ENCODE results near the gene SERPINF2.
A peak's percentile ranks its signal among the peaks of the same experiment; 100 is the strongest.
"Not testable (repeated sequence)": the region's sequence is repeated elsewhere in the genome, so short reads cannot be mapped to it uniquely, and the experiment has no call there.

Gene SERPINF2

GRCh38 chr17:1742371-1743087 lies at the start of gene SERPINF2:
TSS of gene SERPINF2 (plus strand) at chr17:1742871. CDS start at chr17:1744996, 2,125 bp downstream.
- H3K4me3 ChIP-seq (ENCODE audit: low read length) = no peak within 1 kb of the TSS
- no peaks in the 10 kb centered on the region for H3K27me3 ChIP-seq (ENCODE audit: control insufficient read depth, insufficient read depth, low read length)
- no peaks in the 10 kb centered on the region for H3K9me3 ChIP-seq (ENCODE audit: control insufficient read depth, low read depth, low read length)
- H3K9ac ChIP-seq (ENCODE audit: low read length) = no peak within 1 kb of the TSS
- H3K4me1 ChIP-seq (ENCODE audit: control insufficient read depth, low read depth, low read length) = no peaks in the 10 kb centered on the region
- no peaks in the 10 kb centered on the region for H3K36me3 ChIP-seq (ENCODE audit: control insufficient read depth, low read depth, low read length)
- no peak within 1 kb of the TSS for H3K27ac ChIP-seq (ENCODE audit: low read length)

- Histone ChIP-seq H3K9ac (ENCODE audit: low read length) (no peak overlapping the region), H3K9me3 (ENCODE audit: control insufficient read depth, low read depth, low read length) (no peaks in the 10 kb centered on the region), H3K27ac (ENCODE audit: low read length) (no peak overlapping the region), H3K36me3 (ENCODE audit: control insufficient read depth, low read depth, low read length) (no peaks in the 10 kb centered on the region), H3K4me3 (ENCODE audit: low read length) (no peak overlapping the region), H3K27me3 (ENCODE audit: control insufficient read depth, insufficient read depth, low read length) (no peaks in the 10 kb centered on the region), H3K4me1 (ENCODE audit: control insufficient read depth, low read depth, low read length) (no peaks in the 10 kb centered on the region)
Observed at GRCh38 chr17:1693339-1693738, 49.3 kb upstream of the SERPINF2 start.

GRCh38 chr17:1695365-1695764 lies 47.3 kb upstream of the SERPINF2 start:
- H3K4me3 ChIP-seq (ENCODE audit: low read length) = no peak overlapping the region
- H3K4me1 ChIP-seq (ENCODE audit: control insufficient read depth, low read depth, low read length) = no peaks in the 10 kb centered on the region
- no peaks in the 10 kb centered on the region for H3K36me3 ChIP-seq (ENCODE audit: control insufficient read depth, low read depth, low read length)
- H3K9ac ChIP-seq (ENCODE audit: low read length) = no peak overlapping the region
- H3K9me3 ChIP-seq (ENCODE audit: control insufficient read depth, low read depth, low read length) = no peaks in the 10 kb centered on the region
- H3K27me3 ChIP-seq (ENCODE audit: control insufficient read depth, insufficient read depth, low read length) = no peaks in the 10 kb centered on the region
- H3K27ac ChIP-seq (ENCODE audit: low read length) = no peak overlapping the region

GRCh38 chr17:1697681-1698080 lies 45.0 kb upstream of the SERPINF2 start:
- H3K4me3 ChIP-seq (ENCODE audit: low read length) = no peak overlapping the region
- no peaks in the 10 kb centered on the region for H3K36me3 ChIP-seq (ENCODE audit: control insufficient read depth, low read depth, low read length)
- no peaks in the 10 kb centered on the region for H3K9me3 ChIP-seq (ENCODE audit: control insufficient read depth, low read depth, low read length)
- H3K4me1 ChIP-seq (ENCODE audit: control insufficient read depth, low read depth, low read length) = no peaks in the 10 kb centered on the region
- H3K9ac ChIP-seq (ENCODE audit: low read length) = no peak overlapping the region
- H3K27me3 ChIP-seq (ENCODE audit: control insufficient read depth, insufficient read depth, low read length) = no peaks in the 10 kb centered on the region
- H3K27ac ChIP-seq (ENCODE audit: low read length) = no peak overlapping the region

- H3K4me1 ChIP-seq (ENCODE audit: control insufficient read depth, low read depth, low read length); H3K27ac ChIP-seq (ENCODE audit: low read length); H3K36me3 ChIP-seq (ENCODE audit: control insufficient read depth, low read depth, low read length); H3K4me3 ChIP-seq (ENCODE audit: low read length); H3K9ac ChIP-seq (ENCODE audit: low read length); H3K9me3 ChIP-seq (ENCODE audit: control insufficient read depth, low read depth, low read length); H3K27me3 ChIP-seq (ENCODE audit: control insufficient read depth, insufficient read depth, low read length): not testable (repeated sequence)
Observed at GRCh38 chr17:1699891-1700290, 42.8 kb upstream of the SERPINF2 start.

GRCh38 chr17:1703063-1703462 lies 39.6 kb upstream of the SERPINF2 start:
- H3K36me3 ChIP-seq (ENCODE audit: control insufficient read depth, low read depth, low read length) = no peaks in the 10 kb centered on the region
- H3K4me3 ChIP-seq (ENCODE audit: low read length) = no peak overlapping the region
- no peaks in the 10 kb centered on the region for H3K4me1 ChIP-seq (ENCODE audit: control insufficient read depth, low read depth, low read length)
- H3K27ac ChIP-seq (ENCODE audit: low read length) = no peak overlapping the region
- no peaks in the 10 kb centered on the region for H3K9me3 ChIP-seq (ENCODE audit: control insufficient read depth, low read depth, low read length)
- H3K9ac ChIP-seq (ENCODE audit: low read length) = no peak overlapping the region
- no peaks in the 10 kb centered on the region for H3K27me3 ChIP-seq (ENCODE audit: control insufficient read depth, insufficient read depth, low read length)

GRCh38 chr17:1705004-1705403 lies 37.7 kb upstream of the SERPINF2 start:
- Histone ChIP-seq H3K4me3 (ENCODE audit: low read length) (no peak overlapping the region), H3K9me3 (ENCODE audit: control insufficient read depth, low read depth, low read length) (no peaks in the 10 kb centered on the region), H3K4me1 (ENCODE audit: control insufficient read depth, low read depth, low read length) (no peaks in the 10 kb centered on the region), H3K27ac (ENCODE audit: low read length) (no peak overlapping the region), H3K36me3 (ENCODE audit: control insufficient read depth, low read depth, low read length) (no peaks in the 10 kb centered on the region), H3K27me3 (ENCODE audit: control insufficient read depth, insufficient read depth, low read length) (peaks cover 10% of the 10 kb centered on the region), H3K9ac (ENCODE audit: low read length) (no peak overlapping the region)

GRCh38 chr17:1707107-1707506 lies 35.6 kb upstream of the SERPINF2 start:
- no peaks in the 10 kb centered on the region for H3K4me1 ChIP-seq (ENCODE audit: control insufficient read depth, low read depth, low read length)
- no peak overlapping the region for H3K27ac ChIP-seq (ENCODE audit: low read length)
- no peaks in the 10 kb centered on the region for H3K9me3 ChIP-seq (ENCODE audit: control insufficient read depth, low read depth, low read length)
- H3K9ac ChIP-seq (ENCODE audit: low read length) = no peak overlapping the region
- no peaks in the 10 kb centered on the region for H3K36me3 ChIP-seq (ENCODE audit: control insufficient read depth, low read depth, low read length)
- no peak overlapping the region for H3K4me3 ChIP-seq (ENCODE audit: low read length)
- peaks cover 25% of the 10 kb centered on the region for H3K27me3 ChIP-seq (ENCODE audit: control insufficient read depth, insufficient read depth, low read length)

- peaks cover 25% of the 10 kb centered on the region for H3K27me3 ChIP-seq (ENCODE audit: control insufficient read depth, insufficient read depth, low read length)
- H3K4me3 ChIP-seq (ENCODE audit: low read length); H3K4me1 ChIP-seq (ENCODE audit: control insufficient read depth, low read depth, low read length); H3K27ac ChIP-seq (ENCODE audit: low read length); H3K9me3 ChIP-seq (ENCODE audit: control insufficient read depth, low read depth, low read length); H3K36me3 ChIP-seq (ENCODE audit: control insufficient read depth, low read depth, low read length); H3K9ac ChIP-seq (ENCODE audit: low read length): not testable (repeated sequence)
Observed at GRCh38 chr17:1708791-1709346, 33.8 kb upstream of the SERPINF2 start.

- H3K27ac ChIP-seq (ENCODE audit: low read length) = no peak overlapping the region
- no peaks in the 10 kb centered on the region for H3K9me3 ChIP-seq (ENCODE audit: control insufficient read depth, low read depth, low read length)
- H3K9ac ChIP-seq (ENCODE audit: low read length) = no peak overlapping the region
- peaks cover 4% of the 10 kb centered on the region for H3K4me1 ChIP-seq (ENCODE audit: control insufficient read depth, low read depth, low read length)
- no peaks in the 10 kb centered on the region for H3K36me3 ChIP-seq (ENCODE audit: control insufficient read depth, low read depth, low read length)
- H3K4me3 ChIP-seq (ENCODE audit: low read length) = peak overlapping the region; percentile 60
- peaks cover 25% of the 10 kb centered on the region for H3K27me3 ChIP-seq (ENCODE audit: control insufficient read depth, insufficient read depth, low read length)
Observed at GRCh38 chr17:1709403-1709951, 33.2 kb upstream of the SERPINF2 start.

- Histone ChIP-seq H3K27me3 (ENCODE audit: control insufficient read depth, insufficient read depth, low read length) (peaks cover 25% of the 10 kb centered on the region), H3K9ac (ENCODE audit: low read length) (peak within 1 kb of the TSS; percentile 10), H3K27ac (ENCODE audit: low read length) (no peak within 1 kb of the TSS), H3K36me3 (ENCODE audit: control insufficient read depth, low read depth, low read length) (no peaks in the 10 kb centered on the region), H3K4me3 (ENCODE audit: low read length) (peak within 1 kb of the TSS; percentile 60), H3K4me1 (ENCODE audit: control insufficient read depth, low read depth, low read length) (peaks cover 9% of the 10 kb centered on the region), H3K9me3 (ENCODE audit: control insufficient read depth, low read depth, low read length) (no peaks in the 10 kb centered on the region)
Observed at GRCh38 chr17:1709971-1710806, 32.5 kb upstream of the SERPINF2 start, which contains the start of gene TLCD2. TSS of gene TLCD2 (minus strand) at chr17:1710377. CDS start at chr17:1710242, 135 bp downstream.
